HCT116 (cell line): Measurements from ENCODE around the gene FAM81A.

Source experiments
- TF ChIP-seq, protein P1 (sequence below), 3 experiments: fragments of 200-600 bp in 1 of 3; sonication (generic) in 1 of 3; IDR thresholded peaks in 2 of 3; conservative IDR thresholded peaks in 1 of 3; 2 replicates each; pipeline ENCODE4 v1.5.1; 2012 to 2017; ENCODE audit warnings: low read depth in 2 of 3, low read length in 2 of 3, antibody characterized with exemption in 1 of 3, borderline replicate concordance in 1 of 3, control low read depth in 1 of 3, mild to moderate bottlenecking in 1 of 3, mixed read lengths in 1 of 3, mixed run types in 1 of 3, moderate library complexity in 1 of 3; ENCODE audit not compliant: insufficient read depth in 1 of 3
- TF ChIP-seq, protein P2 (sequence below): IDR thresholded peaks from 2 replicates; pipeline ENCODE4 v1.6.1; 2012; ENCODE audit warnings: low read depth

DNA sequence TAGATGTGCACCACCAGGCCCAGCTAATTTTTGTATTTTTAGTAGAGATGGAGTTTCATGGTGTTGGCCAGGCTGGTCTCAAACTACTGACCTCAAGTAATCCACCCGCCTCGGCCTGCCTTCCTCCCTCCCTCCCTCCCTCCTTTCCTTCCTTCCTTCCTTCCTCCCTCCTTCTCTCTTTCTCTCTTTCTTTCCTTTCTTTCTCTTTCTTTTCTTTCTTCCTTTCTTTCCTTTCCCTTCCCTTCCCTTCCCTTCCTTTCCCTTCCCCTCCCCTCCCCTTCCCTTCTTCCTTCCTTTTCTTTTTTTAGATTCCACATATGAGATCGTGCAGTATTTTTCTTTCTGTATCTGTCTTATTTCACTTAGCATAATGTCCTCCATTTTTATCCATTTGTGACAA lies 81.3 kb downstream of the FAM81A start:
- TF ChIP-seq, protein P1, sequence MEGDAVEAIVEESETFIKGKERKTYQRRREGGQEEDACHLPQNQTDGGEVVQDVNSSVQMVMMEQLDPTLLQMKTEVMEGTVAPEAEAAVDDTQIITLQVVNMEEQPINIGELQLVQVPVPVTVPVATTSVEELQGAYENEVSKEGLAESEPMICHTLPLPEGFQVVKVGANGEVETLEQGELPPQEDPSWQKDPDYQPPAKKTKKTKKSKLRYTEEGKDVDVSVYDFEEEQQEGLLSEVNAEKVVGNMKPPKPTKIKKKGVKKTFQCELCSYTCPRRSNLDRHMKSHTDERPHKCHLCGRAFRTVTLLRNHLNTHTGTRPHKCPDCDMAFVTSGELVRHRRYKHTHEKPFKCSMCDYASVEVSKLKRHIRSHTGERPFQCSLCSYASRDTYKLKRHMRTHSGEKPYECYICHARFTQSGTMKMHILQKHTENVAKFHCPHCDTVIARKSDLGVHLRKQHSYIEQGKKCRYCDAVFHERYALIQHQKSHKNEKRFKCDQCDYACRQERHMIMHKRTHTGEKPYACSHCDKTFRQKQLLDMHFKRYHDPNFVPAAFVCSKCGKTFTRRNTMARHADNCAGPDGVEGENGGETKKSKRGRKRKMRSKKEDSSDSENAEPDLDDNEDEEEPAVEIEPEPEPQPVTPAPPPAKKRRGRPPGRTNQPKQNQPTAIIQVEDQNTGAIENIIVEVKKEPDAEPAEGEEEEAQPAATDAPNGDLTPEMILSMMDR (IDR thresholded peaks at IDR 0.05 in 2 of 3, conservative IDR thresholded peaks at IDR 0.05 in 1 of 3; ENCODE audit: borderline replicate concordance in 1 of 3, insufficient read depth in 1 of 3, low read depth in 2 of 3, low read length in 2 of 3): no peak
- TF ChIP-seq, protein P2, sequence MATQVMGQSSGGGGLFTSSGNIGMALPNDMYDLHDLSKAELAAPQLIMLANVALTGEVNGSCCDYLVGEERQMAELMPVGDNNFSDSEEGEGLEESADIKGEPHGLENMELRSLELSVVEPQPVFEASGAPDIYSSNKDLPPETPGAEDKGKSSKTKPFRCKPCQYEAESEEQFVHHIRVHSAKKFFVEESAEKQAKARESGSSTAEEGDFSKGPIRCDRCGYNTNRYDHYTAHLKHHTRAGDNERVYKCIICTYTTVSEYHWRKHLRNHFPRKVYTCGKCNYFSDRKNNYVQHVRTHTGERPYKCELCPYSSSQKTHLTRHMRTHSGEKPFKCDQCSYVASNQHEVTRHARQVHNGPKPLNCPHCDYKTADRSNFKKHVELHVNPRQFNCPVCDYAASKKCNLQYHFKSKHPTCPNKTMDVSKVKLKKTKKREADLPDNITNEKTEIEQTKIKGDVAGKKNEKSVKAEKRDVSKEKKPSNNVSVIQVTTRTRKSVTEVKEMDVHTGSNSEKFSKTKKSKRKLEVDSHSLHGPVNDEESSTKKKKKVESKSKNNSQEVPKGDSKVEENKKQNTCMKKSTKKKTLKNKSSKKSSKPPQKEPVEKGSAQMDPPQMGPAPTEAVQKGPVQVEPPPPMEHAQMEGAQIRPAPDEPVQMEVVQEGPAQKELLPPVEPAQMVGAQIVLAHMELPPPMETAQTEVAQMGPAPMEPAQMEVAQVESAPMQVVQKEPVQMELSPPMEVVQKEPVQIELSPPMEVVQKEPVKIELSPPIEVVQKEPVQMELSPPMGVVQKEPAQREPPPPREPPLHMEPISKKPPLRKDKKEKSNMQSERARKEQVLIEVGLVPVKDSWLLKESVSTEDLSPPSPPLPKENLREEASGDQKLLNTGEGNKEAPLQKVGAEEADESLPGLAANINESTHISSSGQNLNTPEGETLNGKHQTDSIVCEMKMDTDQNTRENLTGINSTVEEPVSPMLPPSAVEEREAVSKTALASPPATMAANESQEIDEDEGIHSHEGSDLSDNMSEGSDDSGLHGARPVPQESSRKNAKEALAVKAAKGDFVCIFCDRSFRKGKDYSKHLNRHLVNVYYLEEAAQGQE: no peak
